ENCODE results near the gene DCDC2B. TPM values are rescaled to one million over a fixed set of nuclear protein-coding genes. Genes with fewer than 3 reads are reported as not detected.

Gene DCDC2B
- total and polyA plus RNA-seq, 9 of the 15 experiments (the other 6 are each of a cell fraction or from before 2014, with no cell fraction given): not detected

- 0 out of 2 replicates have a peak, but pooled peaks have one; percentile 44 for TF ChIP-seq CEBPG (CRISPR knock-in tag; IDR thresholded peaks at IDR 0.05)
- no peak for TF ChIP-seq CEBPG (tag; conservative IDR thresholded peaks at IDR 0.05 in 1 of 2, IDR thresholded peaks at IDR 0.05 in 1 of 2)
- peak in 1 of 2 experiments; percentile 64; a peak in 1 of 4 replicates for TF ChIP-seq FOXA3 (CRISPR knock-in tag; conservative IDR thresholded peaks at IDR 0.05 in 1 of 2, IDR thresholded peaks at IDR 0.05 in 1 of 2)
- no peak for TF ChIP-seq ZNF324 (CRISPR knock-in tag; IDR thresholded peaks at IDR 0.05)
- no peak for TF ChIP-seq GTF2F1 (IDR thresholded peaks at IDR 0.05; ENCODE audit: low read depth, low read length)
- TF ChIP-seq NFE2 (IDR thresholded peaks at IDR 0.05; ENCODE audit: low read depth): no peak
- no peak for TF ChIP-seq ZKSCAN8 (CRISPR knock-in tag; IDR thresholded peaks at IDR 0.05)
- no peak for TF ChIP-seq PCBP1 (IDR thresholded peaks at IDR 0.05; ENCODE audit: low read depth, low read length, poor library complexity, severe bottlenecking)
- no peak for TF ChIP-seq RBM14 (IDR thresholded peaks at IDR 0.05; ENCODE audit: borderline replicate concordance, insufficient read depth, low read depth, low read length)
- TF ChIP-seq PCBP2 (IDR thresholded peaks at IDR 0.05; ENCODE audit: low read depth, low read length, poor library complexity, severe bottlenecking): no peak
- TF ChIP-seq KLF16 (IDR thresholded peaks at IDR 0.05): no peak
- TF ChIP-seq ZBTB40 (IDR thresholded peaks at IDR 0.05): no peak
- no peak for TF ChIP-seq ZBTB40 (CRISPR knock-in tag; IDR thresholded peaks at IDR 0.05)
- no peak for TF ChIP-seq BRF1 (IDR thresholded peaks at IDR 0.05; ENCODE audit: borderline replicate concordance, extremely low read depth, insufficient read length)
- TF ChIP-seq IFI16 (CRISPR knock-in tag; IDR thresholded peaks at IDR 0.05): no peak
- no peak for TF ChIP-seq MITF (IDR thresholded peaks at IDR 0.05)
Observed at GRCh38 chr1:32205401-32206370, 3.2 kb upstream of the DCDC2B start, which contains the start of gene IQCC (continued).

All from K562 (cell line).